Stimulated activated CD8-positive, alpha-beta memory T cell treated with anti-CD3 and anti-CD28 coated beads, Interleukin-4, amount 100 ng/mL, for 4 hours (primary cell): ENCODE results near the gene NXF1.
"Not testable (repeated sequence)": the region's sequence is repeated elsewhere in the genome, so short reads cannot be mapped to it uniquely, and the experiment has no call there.

Experiments used
- DNase-seq, 2 donors: peaks; one replicate each; pipeline ENCODE4 v3.0.0-alpha.2; 2020; ENCODE audit warnings: low read depth in 2 of 2, low spot score in 1 of 2

Gene NXF1

DNA sequence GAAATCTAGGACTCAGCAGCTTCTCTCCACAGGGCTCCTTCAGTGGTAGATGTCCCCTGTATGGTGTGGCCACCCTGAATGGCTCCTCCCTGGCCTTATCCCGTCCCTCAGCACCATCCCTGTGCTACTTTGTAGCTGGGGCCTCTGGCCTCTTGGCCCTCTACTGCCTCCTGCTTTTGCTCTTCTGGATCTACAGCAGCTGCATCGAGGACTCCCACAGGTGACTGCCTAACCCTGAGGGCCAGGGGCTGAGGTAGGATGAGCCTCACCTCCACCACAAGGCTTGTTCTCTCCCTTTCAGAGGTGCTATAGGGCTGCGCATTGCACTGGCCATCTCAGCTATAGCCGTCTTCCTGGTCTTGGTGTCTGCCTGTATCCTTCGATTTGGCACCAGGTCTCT lies 16.2 kb downstream of the NXF1 start:
- DNase-seq = no peak

DNA sequence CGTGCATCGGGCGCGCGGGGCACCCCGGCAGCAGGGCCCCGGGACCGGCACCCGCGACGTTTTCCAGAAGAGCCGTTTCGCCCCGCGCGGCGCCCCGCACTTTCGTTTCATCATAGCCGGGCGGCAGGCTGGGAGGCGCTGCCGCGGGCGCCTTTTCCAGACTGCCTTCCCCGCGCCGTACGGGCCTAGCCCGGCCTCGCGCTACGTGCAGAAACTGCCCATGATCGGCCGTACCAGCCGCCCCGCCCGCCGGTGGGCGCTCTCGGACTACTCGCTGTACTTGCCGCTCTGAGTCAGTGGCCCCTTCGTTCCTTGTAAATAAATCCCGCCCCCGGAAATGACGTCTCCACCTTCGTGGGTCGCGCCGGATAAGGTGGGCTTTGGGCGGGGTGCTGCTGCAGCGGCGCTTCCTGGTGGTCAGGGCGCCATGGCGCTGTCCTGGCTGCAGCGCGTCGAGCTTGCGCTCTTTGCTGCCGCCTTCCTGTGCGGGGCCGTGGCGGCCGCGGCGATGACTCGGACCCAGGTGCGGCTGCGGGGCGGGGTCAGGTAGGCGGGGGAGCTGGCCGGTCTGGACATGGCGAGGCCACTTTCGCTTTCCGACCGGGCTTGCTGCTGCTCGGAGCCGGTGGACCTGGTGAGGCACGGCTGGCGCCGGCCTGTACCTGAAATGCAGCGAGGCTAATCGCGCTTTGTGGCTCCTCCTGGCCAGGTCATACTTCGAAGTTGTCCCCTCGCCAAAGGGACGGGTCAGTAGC lies 18.1 kb downstream of the NXF1 start, which contains the start of gene TMEM179B:
Gene TMEM179B (plus strand): TSS at position 398 of the 755 bp plus-strand sequence. CDS start 30 bp downstream, at position 428.
- DNase-seq = peak; percentile 97 to 99

DNA sequence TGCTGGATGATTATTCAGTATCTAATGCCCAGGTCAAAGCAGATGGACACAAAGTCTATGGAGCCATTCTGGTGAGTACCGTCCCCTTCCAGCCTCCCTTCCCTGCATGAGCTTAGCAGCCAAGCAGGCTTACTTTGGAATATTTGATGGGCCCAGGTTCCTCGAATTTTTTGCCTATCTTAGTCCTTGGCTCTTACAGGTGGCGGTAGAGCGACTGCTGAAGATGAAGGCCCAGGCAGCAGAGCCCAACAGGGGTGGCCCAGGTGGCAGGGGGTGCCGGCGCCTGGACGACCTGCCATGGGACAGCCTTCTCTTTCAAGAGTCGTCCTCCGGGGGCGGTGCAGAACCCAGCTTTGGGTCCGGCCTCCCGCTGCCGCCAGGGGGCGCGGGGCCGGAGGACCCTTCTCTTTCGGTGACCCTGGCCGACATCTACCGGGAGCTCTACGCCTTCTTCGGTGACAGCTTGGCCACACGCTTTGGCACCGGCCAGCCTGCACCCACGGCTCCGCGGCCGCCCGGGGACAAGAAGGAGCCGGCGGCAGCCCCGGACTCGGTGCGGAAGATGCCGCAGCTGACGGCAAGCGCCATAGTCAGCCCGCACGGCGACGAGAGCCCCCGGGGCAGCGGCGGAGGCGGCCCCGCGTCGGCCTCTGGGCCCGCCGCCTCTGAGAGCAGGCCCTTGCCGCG lies 18.8 kb downstream of the NXF1 start:
- peak; percentile 61 to 72 for DNase-seq

DNA sequence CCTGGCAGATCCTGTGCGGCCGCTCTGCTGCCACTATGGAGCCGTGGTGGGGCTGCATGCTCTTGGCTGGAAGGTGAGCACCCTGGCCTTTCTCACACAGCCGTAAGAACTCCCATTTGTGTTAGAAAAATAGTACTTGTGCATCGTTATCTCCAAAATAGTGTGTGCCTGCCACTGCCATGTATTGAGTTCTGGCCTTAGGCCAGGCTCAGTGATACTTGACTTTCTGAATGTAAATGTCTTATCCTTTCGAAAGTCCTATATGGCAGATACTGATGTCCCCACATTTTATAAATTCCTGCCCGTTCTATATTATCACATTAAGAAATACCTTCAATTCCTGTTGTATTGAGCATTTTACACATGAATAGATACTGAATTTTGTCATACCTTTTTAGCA lies 22.5 kb downstream of the NXF1 start:
- DNase-seq = no peak

DNA sequence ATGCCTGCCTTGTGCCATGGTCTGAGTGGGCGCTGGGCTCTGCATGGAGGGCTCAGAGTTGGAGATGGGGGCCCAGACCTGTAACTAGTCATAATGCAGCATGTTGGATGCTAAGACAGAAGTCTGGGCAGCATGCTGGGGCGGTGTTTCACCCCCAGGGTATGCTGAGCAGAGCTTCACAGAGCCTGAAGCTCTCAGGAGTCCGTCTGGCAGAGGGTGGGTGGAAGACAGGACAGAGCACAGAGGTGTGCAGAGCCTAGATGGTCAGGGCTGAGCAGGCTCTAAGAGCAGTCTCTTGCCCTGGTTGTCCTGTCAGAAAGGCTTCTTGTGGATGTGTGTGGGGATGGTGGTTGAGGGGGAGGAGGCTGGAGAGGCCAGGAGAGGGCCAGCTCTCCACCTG lies 26.8 kb downstream of the NXF1 start:
- no peak for DNase-seq

DNA sequence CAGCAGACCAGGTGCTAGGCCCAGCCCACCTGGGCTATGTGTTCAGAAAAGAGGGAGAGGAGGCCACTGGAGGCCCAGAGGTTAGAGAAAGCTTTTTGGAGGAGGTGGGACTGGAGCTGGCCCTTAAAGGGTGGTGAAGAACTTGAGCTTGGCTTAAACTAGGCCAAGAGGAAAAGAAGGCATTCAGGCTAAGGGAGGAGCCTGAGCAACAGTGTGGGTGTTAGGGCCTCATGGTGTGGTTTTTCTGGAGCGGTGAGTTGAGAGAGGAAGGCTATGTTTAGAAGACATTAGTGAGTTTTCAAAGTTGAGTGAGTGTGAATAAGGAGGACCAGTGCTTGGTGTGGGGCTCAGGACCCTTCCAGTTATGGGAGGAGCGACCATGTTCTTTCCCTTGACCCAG lies 27.9 kb downstream of the NXF1 start:
- DNase-seq = no peak

DNA sequence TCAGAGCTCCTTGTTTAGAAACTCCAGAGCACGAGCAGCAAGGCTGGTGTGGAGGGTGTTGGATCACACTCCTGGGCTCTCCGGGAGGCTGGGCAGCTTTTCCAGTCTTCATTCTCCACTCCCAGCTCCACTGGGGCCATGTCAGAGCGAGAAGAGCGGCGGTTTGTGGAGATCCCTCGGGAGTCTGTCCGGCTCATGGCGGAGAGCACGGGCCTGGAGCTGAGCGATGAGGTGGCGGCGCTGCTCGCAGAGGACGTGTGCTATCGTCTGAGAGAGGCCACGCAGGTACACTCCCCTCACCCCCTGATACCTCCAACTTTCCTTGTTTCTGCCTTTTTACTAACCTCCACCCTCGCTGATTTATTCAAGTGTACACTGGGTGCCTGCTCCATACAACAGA lies 29.6 kb downstream of the NXF1 start:
- DNase-seq = no peak

DNA sequence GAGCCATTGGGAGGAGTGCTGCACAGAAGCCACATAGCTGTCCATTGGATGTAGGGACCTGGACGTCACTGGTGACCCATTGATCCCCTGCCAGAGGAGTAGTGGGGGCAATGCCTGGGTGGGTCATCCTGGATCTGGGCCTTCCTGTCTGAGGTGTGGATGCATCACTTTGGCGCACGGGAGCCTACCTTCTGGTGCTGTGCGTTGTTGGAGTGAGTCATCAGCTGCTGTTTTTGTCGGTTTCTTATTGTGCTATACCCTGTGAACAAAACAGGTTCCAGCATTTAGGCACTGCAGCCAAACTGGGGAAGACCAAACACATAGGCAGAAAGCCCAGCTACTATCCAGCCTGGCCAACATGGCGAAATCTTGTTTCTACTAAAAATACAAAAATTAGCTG lies 30.8 kb downstream of the NXF1 start:
- no peak for DNase-seq

DNA sequence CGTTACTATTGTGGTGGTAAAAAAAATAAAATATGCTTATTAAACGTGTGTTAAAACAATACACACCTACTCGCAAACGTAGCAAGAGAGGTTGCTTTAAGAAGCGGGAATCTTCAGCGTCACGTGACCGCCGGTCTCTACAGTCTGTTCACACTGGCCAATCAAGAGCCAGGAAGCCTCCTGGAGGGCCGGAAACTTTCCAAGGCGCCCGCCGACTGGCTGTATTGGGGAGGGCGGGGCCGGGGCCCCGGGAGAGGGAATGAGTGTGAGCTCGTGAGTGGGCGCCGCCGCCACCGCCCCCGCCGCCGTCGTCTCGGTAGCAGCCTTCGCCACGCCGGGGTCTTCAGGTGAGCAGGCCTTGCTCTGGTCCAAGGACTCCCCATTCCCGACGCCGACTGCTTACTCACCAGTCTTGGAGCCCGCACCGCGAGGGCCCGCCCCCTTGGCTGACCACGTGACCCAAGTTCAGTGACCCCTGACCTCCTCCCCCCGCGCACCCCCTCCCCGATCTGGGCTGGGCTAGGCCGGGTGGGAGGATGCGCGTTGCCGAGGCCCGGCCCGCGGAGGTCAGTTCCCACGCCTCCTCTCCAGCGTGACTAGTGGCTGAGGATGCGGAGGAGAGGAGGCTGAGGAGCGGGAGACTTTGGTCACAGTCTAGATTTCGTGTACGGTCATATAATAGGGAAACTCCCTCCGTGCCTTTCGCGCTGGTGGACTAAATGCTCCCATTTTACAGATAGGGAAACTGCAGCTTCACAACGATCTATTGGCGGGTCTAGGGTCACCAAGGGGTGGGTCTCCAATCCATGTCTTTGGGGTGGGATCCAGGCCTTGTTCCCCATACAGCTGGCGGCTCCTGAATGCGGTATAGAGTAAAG lies 33.9 kb downstream of the NXF1 start, which contains the start of gene TAF6L:
Gene TAF6L (plus strand): TSS at position 253 of the 878 bp plus-strand sequence. CDS start 4,388 bp downstream, outside the sequence.
- DNase-seq = peak; percentile 83 to 88

DNA sequence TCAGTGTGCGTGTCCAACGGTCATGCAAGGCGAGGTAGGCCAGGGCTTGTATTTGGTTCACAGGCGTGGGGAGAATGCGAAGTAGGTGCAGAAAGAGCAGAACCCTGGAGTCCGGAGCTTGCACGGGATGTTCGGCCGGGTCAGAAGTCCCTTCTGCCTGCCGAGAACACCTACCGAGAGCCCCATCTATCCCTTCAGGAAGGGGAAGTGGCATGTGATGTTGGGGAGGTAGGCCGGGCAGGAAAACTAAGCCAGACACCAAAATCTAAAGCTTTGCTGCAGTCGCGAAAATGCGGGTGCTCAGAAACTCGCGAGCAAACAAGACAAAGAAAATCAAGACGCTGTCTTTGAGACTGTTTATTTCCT lies 34.5 kb downstream of the NXF1 start:
- DNase-seq = no peak

DNA sequence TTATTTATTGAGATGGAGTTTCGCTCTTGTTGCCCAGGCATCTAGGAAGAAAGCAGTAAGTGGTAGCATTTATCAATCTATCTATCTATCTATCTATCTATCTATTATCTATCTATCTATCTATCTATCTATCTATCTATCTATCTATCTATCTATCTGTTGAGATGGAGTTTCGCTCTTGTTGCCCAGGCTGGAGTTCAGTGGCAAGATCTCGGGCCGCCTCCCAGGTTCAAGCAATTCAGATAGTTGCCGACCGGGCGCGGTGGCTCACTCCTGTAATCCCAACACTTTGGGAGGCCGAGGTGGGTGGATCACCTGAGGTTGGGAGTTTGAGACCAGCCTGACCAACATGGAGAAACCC lies 44.4 kb downstream of the NXF1 start:
- DNase-seq = not testable (repeated sequence)

DNA sequence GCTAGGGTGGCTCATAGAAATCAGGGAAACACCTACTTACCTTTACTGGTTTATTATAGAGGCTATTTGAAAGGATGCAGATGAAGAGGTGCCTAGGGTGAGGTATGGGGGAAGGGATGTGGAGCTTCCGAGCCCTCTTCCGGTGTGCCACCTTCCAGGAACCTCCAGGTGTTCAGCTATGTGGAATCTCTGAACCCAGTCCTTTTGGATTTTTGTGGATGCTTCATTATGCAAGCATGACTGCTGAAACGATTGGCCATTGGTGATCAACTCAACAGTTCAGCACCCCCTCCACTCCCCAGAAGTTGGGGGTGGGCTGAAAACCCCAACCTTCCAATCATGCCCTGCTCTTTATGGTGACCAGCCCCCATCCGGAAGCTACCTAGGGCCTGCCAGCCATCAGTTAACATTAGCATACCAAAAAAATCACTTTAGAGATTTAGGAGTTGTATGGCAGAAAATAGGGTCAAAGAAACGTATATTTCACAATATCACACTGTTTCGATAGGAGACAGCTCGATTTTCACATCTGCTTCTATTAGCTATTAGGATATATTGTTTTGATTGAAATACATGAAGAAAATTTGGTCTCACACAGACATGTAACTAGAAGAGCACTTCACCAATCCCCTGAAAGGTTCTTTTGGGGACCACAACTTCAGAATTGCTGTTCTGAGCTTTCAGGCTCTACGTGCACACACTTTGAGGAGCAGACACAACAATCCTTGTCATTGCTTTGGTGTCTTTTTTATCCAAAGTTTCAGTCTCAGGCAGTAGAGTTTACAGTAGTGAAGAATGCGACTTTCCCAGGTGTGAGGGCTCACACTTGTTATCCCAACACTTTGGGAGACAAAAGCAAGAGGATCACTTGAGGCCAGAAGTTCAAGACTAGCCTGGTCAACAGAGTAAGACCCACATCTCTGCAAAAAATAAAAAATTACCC lies 47.1 kb downstream of the NXF1 start:
- DNase-seq = no peak

DNA sequence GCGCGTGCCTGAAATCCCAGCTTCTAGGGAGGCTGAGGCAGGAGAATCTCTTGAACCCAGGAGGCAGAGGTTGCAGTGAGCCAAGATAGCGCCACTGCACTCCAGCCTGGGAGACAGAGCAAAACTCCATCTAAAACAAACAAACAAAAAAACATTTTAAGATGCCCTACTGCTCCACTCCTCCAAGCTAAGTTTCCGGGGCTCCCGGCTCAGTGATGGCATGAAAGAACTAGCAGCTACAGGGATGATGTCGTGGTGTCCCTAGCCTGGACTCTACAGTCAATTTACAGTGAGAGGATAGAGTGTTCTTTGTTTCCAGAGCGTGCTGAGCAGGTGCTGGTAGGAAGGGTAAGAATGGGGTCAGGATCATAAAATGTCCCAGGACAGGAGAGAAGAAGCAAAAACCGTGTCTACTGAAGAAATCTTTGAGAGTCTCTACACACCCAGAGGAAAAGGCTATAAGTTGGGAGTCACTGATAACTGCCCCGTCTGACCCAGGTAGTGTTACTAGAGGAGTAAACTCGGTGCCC lies 50.1 kb downstream of the NXF1 start:
- no peak for DNase-seq

DNA sequence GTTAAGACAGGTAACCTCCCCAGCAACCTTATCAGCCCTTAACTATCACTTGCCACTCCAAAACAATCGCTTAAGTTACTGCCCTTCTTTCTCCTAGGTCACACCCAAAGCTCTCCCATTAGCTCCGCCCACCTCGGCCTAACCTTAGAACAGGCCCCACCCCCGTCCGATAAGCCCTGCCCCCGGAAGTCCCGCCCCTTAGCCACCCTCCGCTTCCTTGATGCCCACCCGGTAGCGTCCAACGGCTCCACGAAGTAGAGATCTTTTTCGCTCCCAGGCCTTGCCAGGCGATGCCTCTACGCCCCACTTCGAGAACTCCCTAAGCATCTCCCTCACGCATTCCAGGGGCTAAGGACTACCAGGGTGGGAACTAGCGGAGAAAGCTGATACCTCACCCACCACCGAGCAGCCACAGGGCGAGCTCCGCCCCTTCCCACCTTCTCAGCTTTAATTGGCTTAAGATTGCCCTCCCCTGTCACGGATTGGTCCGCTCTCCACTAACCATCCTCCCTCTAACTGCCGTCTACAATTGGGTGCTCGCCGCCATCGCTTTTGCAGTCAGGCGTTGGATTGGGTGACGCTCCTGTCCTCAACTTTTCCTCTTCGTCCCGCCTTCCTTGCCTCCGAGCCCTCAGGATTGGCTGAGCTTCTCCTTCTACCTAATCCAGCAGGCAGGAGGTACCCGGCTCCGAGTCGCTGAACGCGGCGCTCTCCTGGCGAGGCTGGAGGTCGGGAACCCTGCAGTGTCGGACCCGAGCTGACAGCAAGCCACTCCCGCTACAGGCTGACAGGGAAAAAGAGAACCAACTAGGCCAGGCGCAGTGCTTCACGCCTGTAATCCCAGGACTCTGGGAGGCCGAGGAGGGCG lies 51.3 kb downstream of the NXF1 start, which contains the start of gene ZBTB3:
Gene ZBTB3 (minus strand): TSS at position 425 of the 868 bp plus-strand sequence. CDS start 496 bp downstream, outside the sequence.
- peak; percentile 92 to 94 for DNase-seq

DNA sequence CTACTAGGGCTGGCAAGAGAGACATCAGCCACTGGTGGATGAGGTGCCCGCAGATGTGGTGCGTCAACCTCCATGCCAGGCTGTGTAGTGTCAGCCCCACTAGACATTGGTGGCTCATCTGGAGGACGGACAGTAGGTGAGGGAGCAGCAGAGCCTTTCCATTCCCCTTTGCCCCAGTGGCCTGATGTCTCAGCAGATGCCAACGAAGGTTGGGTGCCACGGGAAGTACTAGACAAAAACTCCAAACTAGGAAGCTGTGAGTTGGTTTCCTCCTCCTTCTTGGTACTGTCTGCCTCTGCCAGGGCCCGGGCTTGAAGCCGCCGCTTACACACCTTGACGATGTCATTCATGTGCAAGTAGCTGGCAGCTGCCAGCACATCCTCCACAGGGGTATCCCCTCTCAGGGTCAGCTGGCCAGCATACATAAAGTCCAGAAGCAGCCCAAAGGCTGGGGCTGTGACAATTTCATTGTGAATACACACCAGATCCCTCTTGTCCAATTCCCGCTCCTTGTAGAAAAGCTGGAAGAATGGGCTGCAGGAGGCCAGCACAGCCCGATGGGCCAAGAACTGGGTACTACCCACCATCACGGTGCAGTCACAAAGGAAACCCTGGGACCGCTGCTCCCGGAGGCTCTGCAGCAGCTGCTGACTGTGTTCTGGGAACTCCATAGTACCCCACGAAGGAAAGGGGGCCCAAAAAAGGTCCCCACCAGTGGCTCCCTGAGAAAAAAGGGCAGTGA lies 52.1 kb downstream of the NXF1 start:
- DNase-seq = no peak

DNA sequence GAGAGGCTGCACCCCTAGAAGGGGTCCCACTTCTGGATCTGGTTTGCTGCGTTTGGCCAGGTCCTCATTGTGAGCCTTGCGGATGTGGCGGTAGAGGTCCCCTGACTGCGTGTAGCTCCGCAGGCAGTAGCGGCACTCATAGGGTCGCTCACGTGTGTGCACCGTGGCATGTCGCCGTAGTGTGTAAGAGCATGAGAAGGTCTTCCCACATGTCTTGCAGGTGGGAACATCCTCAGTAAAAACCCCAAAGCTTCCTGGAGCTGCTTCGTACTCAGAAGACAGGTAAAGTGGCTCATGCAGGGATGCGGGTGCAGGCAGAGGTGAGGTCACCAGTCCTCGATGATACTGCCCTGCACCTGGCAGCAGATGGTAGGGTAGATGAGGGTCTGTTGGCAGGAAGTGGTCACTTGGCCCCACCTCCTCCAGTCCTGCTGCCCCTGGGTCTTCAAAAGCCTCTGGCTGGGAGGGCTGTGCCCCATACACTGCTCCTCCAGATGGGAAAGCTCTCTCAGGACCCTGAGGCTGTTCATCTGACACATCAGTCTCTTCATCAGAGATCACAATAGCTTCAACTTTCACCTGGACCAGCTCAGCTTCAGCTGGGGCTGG lies 53.0 kb downstream of the NXF1 start:
- DNase-seq = no peak

DNA sequence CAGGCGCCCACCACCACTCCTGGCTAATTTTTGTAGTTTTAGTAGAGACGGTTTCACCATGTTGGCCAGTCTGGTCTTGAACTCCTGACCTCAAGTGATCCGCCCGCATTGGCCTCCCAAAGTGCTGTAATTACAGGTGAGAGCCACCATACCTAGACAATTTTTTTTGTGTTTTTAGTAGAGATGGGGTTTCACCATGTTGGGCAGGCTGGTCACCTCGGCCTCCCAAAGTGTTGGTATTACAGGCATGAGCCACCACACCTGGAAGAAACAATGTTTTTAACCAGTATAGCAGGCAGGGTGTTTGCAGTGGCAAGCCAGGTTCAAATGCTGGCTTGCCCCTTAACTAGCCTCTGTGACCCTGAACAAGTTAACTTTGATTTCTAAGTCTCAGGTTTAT lies 55.3 kb downstream of the NXF1 start:
- not testable (repeated sequence) for DNase-seq
